SU-DHL-6 (cell line): ENCODE measurements around the gene CACNA1C.

Experiments
- H2AFZ ChIP-seq: fragments of 200-600 bp; sonication (generic); 2 replicates; pipeline ENCODE4 v1.6.1; 2014; ENCODE audit warnings: low read depth, mild to moderate bottlenecking, moderate library complexity, mixed read lengths, antibody characterized with exemption, low read length; ENCODE audit not compliant: severe bottlenecking
- H3F3A ChIP-seq: fragments of 200-600 bp; shearing (Covaris generic); 2 replicates; pipeline ENCODE4 v1.6.0; 2016; ENCODE audit warnings: antibody characterized with exemption, mild to moderate bottlenecking; ENCODE audit not compliant: insufficient read depth
- H3K27ac ChIP-seq: fragments of 200-600 bp; sonication (generic); 2 replicates; pipeline ENCODE4 v1.5.1; 2016; ENCODE audit warnings: low read depth, mild to moderate bottlenecking, low read length, moderate library complexity, mixed read lengths
- H3K27me3 ChIP-seq: fragments of 200-600 bp; sonication (generic), shearing (Covaris generic); 2 replicates; pipeline ENCODE4 v1.6.0; 2014; ENCODE audit warnings: mild to moderate bottlenecking, low read length
- H3K36me3 ChIP-seq: fragments of 200-600 bp; sonication (generic); 2 replicates; pipeline ENCODE4 v1.6.1; 2014; ENCODE audit warnings: mild to moderate bottlenecking, low read length, mixed read lengths
- H3K4me2 ChIP-seq: fragments of 300-600, 200-600 bp; shearing (Covaris generic), sonication (generic); 2 replicates; pipeline ENCODE4 v1.6.0; 2014; ENCODE audit warnings: low read length, low read depth, mild to moderate bottlenecking; ENCODE audit not compliant: poor library complexity, severe bottlenecking
- H3K4me3 ChIP-seq: fragments of 200-600 bp; sonication (generic); 2 replicates; pipeline ENCODE4 v1.5.1; 2014; ENCODE audit warnings: antibody characterized with exemption, low read length, mild to moderate bottlenecking, mixed read lengths; ENCODE audit not compliant: insufficient read depth, poor library complexity, severe bottlenecking
- H3K79me2 ChIP-seq: fragments of 200-600 bp; sonication (generic); 2 replicates; pipeline ENCODE4 v1.6.1; 2014; ENCODE audit warnings: mild to moderate bottlenecking, low read length, moderate library complexity; ENCODE audit not compliant: insufficient read depth
- H3K9ac ChIP-seq: fragments of 200-600 bp; sonication (generic); 2 replicates; pipeline ENCODE4 v1.7.0; 2014; ENCODE audit warnings: mild to moderate bottlenecking, low read length
- H3K9me2 ChIP-seq: fragments of 200-600 bp; sonication (generic); replicated peaks from 2 replicates; pipeline ENCODE4 v1.6.1; 2014; ENCODE audit warnings: low read length; ENCODE audit not compliant: insufficient read depth
- H3K9me3 ChIP-seq: fragments of 200-600 bp; sonication (generic); 2 replicates; pipeline ENCODE4 v1.6.1; 2014; ENCODE audit warnings: low read length, mixed read lengths; ENCODE audit not compliant: insufficient read depth
- H4K20me1 ChIP-seq: fragments of 200-600 bp; sonication (generic); 2 replicates; pipeline ENCODE4 v1.6.1; 2014; ENCODE audit warnings: low read depth, mild to moderate bottlenecking, antibody characterized with exemption, low read length, moderate library complexity, mixed read lengths
- EZH2phosphoT487 ChIP-seq: fragments of 200-600 bp; sonication (generic), shearing (Covaris generic); conservative IDR thresholded peaks from 2 replicates; pipeline ENCODE4 v1.6.1; 2018; ENCODE audit warnings: mild to moderate bottlenecking, antibody characterized with exemption, low read length, moderate library complexity, mixed read lengths
- TF ChIP-seq, protein P1 (sequence below): fragments of 200-600 bp; sonication (generic); IDR thresholded peaks from one replicate; pipeline ENCODE4 v1.5.1; 2017; ENCODE audit warnings: antibody characterized with exemption, mild to moderate bottlenecking, low read length, moderate library complexity; ENCODE audit not compliant: insufficient read depth, poor library complexity, severe bottlenecking

The CACNA1C gene

DNA sequence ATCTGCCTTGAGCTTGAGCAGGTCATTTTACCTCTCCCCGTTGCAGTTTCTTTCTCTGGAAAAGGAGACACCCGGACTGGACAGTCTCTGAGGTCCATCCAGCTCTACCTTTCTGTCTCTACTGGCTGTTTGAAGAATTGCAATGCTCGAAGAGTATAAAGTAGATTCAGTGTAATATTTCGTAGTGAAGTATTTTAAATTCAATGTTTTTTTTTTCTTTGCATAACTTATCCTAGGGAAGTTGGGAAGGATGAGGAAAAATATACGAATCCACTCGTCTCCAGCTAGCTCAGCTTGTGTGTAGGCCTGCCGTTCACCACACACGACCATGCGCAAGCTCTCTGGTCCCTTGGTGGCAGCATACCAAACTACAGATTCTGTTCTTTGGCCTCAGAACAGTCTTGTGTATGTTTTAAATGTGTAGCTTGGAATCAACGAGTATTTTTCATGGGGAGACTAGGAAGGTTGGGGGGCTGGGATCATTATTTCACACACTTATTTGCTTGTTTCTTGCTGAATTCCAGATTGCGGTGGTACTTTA lies 307.9 kb downstream of the CACNA1C start:
- no peaks in the 10 kb centered on the region for H3K9me3 ChIP-seq
- H3K79me2 ChIP-seq, result no peaks in the 10 kb centered on the region
- no peak overlapping the region for H3K9ac ChIP-seq
- TF ChIP-seq, protein P1, sequence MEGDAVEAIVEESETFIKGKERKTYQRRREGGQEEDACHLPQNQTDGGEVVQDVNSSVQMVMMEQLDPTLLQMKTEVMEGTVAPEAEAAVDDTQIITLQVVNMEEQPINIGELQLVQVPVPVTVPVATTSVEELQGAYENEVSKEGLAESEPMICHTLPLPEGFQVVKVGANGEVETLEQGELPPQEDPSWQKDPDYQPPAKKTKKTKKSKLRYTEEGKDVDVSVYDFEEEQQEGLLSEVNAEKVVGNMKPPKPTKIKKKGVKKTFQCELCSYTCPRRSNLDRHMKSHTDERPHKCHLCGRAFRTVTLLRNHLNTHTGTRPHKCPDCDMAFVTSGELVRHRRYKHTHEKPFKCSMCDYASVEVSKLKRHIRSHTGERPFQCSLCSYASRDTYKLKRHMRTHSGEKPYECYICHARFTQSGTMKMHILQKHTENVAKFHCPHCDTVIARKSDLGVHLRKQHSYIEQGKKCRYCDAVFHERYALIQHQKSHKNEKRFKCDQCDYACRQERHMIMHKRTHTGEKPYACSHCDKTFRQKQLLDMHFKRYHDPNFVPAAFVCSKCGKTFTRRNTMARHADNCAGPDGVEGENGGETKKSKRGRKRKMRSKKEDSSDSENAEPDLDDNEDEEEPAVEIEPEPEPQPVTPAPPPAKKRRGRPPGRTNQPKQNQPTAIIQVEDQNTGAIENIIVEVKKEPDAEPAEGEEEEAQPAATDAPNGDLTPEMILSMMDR, result no peak
- no peak for TF ChIP-seq EZH2phosphoT487
- H2AFZ ChIP-seq, result no peak overlapping the region
- H3K27ac ChIP-seq, result no peak overlapping the region
- no peaks in the 10 kb centered on the region for H3K36me3 ChIP-seq
- no peaks in the 10 kb centered on the region for H3K9me2 ChIP-seq
- no peaks in the 10 kb centered on the region for H4K20me1 ChIP-seq
- no peaks in the 10 kb centered on the region for H3F3A ChIP-seq
- H3K4me2 ChIP-seq, result no peak overlapping the region
- H3K27me3 ChIP-seq, result no peaks in the 10 kb centered on the region
- H3K4me3 ChIP-seq, result no peak overlapping the region

GRCh38 chr12:2363836-2364609 lies 311.2 kb downstream of the CACNA1C start:
- no peaks in the 10 kb centered on the region for H3K27me3 ChIP-seq
- no peak overlapping the region for H3K4me2 ChIP-seq
- no peaks in the 10 kb centered on the region for H3K9me2 ChIP-seq
- H3K9ac ChIP-seq, result no peak overlapping the region
- H3F3A ChIP-seq, result no peaks in the 10 kb centered on the region
- H3K9me3 ChIP-seq, result no peaks in the 10 kb centered on the region
- H3K27ac ChIP-seq, result no peak overlapping the region
- no peaks in the 10 kb centered on the region for H3K79me2 ChIP-seq
- H3K36me3 ChIP-seq, result no peaks in the 10 kb centered on the region
- H4K20me1 ChIP-seq, result no peaks in the 10 kb centered on the region
- TF ChIP-seq, protein P1, result no peak
- no peak for TF ChIP-seq EZH2phosphoT487
- H2AFZ ChIP-seq, result no peak overlapping the region
- H3K4me3 ChIP-seq, result no peak overlapping the region

GRCh38 chr12:2364631-2365051 lies 311.9 kb downstream of the CACNA1C start:
- Histone ChIP-seq H3K4me2 (no peak overlapping the region), H3K4me3 (no peak overlapping the region), H2AFZ (no peak overlapping the region), H3K79me2 (no peaks in the 10 kb centered on the region), H3K9me3 (no peaks in the 10 kb centered on the region), H3K27ac (no peak overlapping the region), H3K27me3 (no peaks in the 10 kb centered on the region), H3K36me3 (no peaks in the 10 kb centered on the region), H3K9ac (no peak overlapping the region), H3K9me2 (no peaks in the 10 kb centered on the region), H3F3A (no peaks in the 10 kb centered on the region), H4K20me1 (no peaks in the 10 kb centered on the region)
- TF ChIP-seq, protein P1, result no peak
- TF ChIP-seq EZH2phosphoT487, result no peak
